HepG2 (cell line): Measurements from ENCODE around the gene FAF1. TPM values are rescaled to one million over a fixed set of nuclear protein-coding genes. Genes with fewer than 3 reads are reported as not detected.

Experiments
- ATAC-seq: fragments of 200-7000 bp; cut with Tn5 transposase; 3 replicates; pipeline ENCODE4 v1.9.1; 2020; ENCODE audit warnings: mild to moderate bottlenecking, moderate library complexity
- BruUV-seq: library from RNA; stranded (reverse); fragments of 400-500 nt; replicated peaks from 2 replicates; lab custom pipeline; 2021; lab: Mats Ljungman, UMichigan
- CTCF ChIA-PET: fragments of 300-600 bp; formaldehyde crosslinking; extraction: SDS; loops from one replicate; lab custom pipeline; 2021; ENCODE audit warnings: low total read pairs, inconsistent platforms, low intra/inter-chr PET ratio; lab: Yijun Ruan, JAX
- POLR2A ChIA-PET: fragments of 350-600 bp; sonication (Branson Sonifier 250); formaldehyde crosslinking; loops from one replicate; lab custom pipeline; 2020; ENCODE audit warnings: antibody characterized with exemption, inconsistent platforms; lab: Yijun Ruan, JAX
- DNase-seq: peaks from one replicate; pipeline ENCODE4 v3.0.0-alpha.2; 2015; ENCODE audit warnings: low spot score
- FAIRE-seq: peaks from 3 replicates; lab custom pipeline; 2011; peaks lifted over from hg19 to GRCh38; lab: Jason Lieb, UNC
- H2AFZ ChIP-seq: one replicate; pipeline ENCODE4 v1.6.1; 2011; ENCODE audit warnings: low read length, inconsistent platforms
- H3K27ac ChIP-seq: fragments of 300-600 bp; 3 replicates; pipeline ENCODE4 v1.8.0; 2011; ENCODE audit warnings: mixed run types, mild to moderate bottlenecking, mixed read lengths, low read length, inconsistent platforms; ENCODE audit not compliant: insufficient read depth; ENCODE audit errors: extremely low read length
- H3K27me3 ChIP-seq, 2 experiments: fragments of 200-600 bp in 1 of 2; 2 replicates in 1 of 2; 3 replicates in 1 of 2; pipeline versions ENCODE4 v1.6.0 to v1.8.0; 2011; ENCODE audit warnings: low read length in 2 of 2, mild to moderate bottlenecking in 2 of 2, moderate library complexity in 2 of 2, inconsistent platforms in 1 of 2; ENCODE audit not compliant: insufficient read depth in 2 of 2, control insufficient read depth in 1 of 2
- H3K36me3 ChIP-seq, 2 experiments: fragments of 200-600 bp in 1 of 2; replicated peaks in 1 of 2; 2 replicates in 1 of 2; 3 replicates in 1 of 2; pipeline versions ENCODE4 v1.5.1 to v1.8.0; 2011; ENCODE audit warnings: low read length in 2 of 2, inconsistent platforms in 1 of 2; ENCODE audit not compliant: insufficient read depth in 2 of 2, control insufficient read depth in 1 of 2
- H3K4me1 ChIP-seq: 2 replicates; pipeline ENCODE4 v1.5.1; 2012; ENCODE audit warnings: low read length, inconsistent platforms; ENCODE audit not compliant: insufficient read depth
- H3K4me2 ChIP-seq: 2 replicates; pipeline ENCODE4 v1.6.0; 2011; ENCODE audit warnings: low read depth, low read length, inconsistent platforms
- H3K4me3 ChIP-seq, 3 experiments: fragments of 200-600 bp in 1 of 3; sonication (generic), shearing (Covaris generic) in 1 of 3; replicated peaks in 1 of 3; 2 replicates each; pipeline ENCODE4 v1.5.1; 2011 to 2016; ENCODE audit warnings: low read length in 3 of 3, inconsistent platforms in 2 of 3, low read depth in 2 of 3, mild to moderate bottlenecking in 2 of 3, control low read depth in 1 of 3, mixed read lengths in 1 of 3; ENCODE audit not compliant: insufficient read depth in 1 of 3
- H3K79me2 ChIP-seq: one replicate; pipeline ENCODE4 v1.6.1; 2011; ENCODE audit warnings: low read length, inconsistent platforms; ENCODE audit not compliant: insufficient read depth
- H3K9ac ChIP-seq: 2 replicates; pipeline ENCODE4 v1.6.0; 2011; ENCODE audit warnings: mild to moderate bottlenecking, low read depth, low read length, inconsistent platforms; ENCODE audit not compliant: insufficient read depth
- H3K9me3 ChIP-seq: 2 replicates; pipeline ENCODE4 v1.5.1; 2012; ENCODE audit warnings: mild to moderate bottlenecking, low read length
- H4K20me1 ChIP-seq: 2 replicates; pipeline ENCODE4 v1.6.0; 2011; ENCODE audit warnings: inconsistent platforms, mild to moderate bottlenecking, low read length, moderate library complexity; ENCODE audit not compliant: insufficient read depth
- BCLAF1 ChIP-seq: fragments of 450-650 bp; IDR thresholded peaks from 2 replicates; pipeline ENCODE4 v1.6.1; 2017; ENCODE audit warnings: mild to moderate bottlenecking
- HIC2 ChIP-seq: sonication (generic); formaldehyde crosslinking; IDR thresholded peaks from 2 replicates; pipeline ENCODE4 v1.9.0; 2022; ENCODE audit warnings: low read depth, missing genetic modification reagents
- HIVEP1 ChIP-seq: sonication (generic); formaldehyde crosslinking; IDR thresholded peaks from 2 replicates; pipeline ENCODE4 v1.4.0; 2020; ENCODE audit warnings: mild to moderate bottlenecking, missing genetic modification reagents
- HNRNPL ChIP-seq: fragments of 200-400 bp; formaldehyde crosslinking; IDR thresholded peaks from 2 replicates; pipeline ENCODE4 v1.6.1; 2017; ENCODE audit warnings: mild to moderate bottlenecking, low read depth, low read length
- ISL2 ChIP-seq: sonication (generic); formaldehyde crosslinking; IDR thresholded peaks from 2 replicates; pipeline ENCODE4 v1.5.0; 2020; ENCODE audit warnings: missing genetic modification reagents
- KMT2B ChIP-seq: IDR thresholded peaks from 2 replicates; pipeline ENCODE4 v1.6.1; 2016; ENCODE audit warnings: missing genetic modification reagents, missing compliant biosample characterization
- MTA1 ChIP-seq: sonication (generic); formaldehyde crosslinking; IDR thresholded peaks from 2 replicates; pipeline ENCODE4 v1.4.0; 2020; ENCODE audit warnings: missing genetic modification reagents, mild to moderate bottlenecking, borderline replicate concordance
- SETDB1 ChIP-seq: sonication (generic); formaldehyde crosslinking; IDR thresholded peaks from 2 replicates; pipeline ENCODE4 v1.5.1; 2020; ENCODE audit warnings: missing genetic modification reagents, mild to moderate bottlenecking, borderline replicate concordance
- ZNF276 ChIP-seq: sonication (generic); formaldehyde crosslinking; IDR thresholded peaks from 2 replicates; pipeline ENCODE4 v1.4.0; 2020; ENCODE audit warnings: mild to moderate bottlenecking, low read depth, missing genetic modification reagents
- ZNF503 ChIP-seq: sonication (generic); formaldehyde crosslinking; IDR thresholded peaks from 2 replicates; pipeline ENCODE4 v1.4.0; 2020; ENCODE audit warnings: missing genetic modification reagents
- ZNF772 ChIP-seq: sonication (generic); formaldehyde crosslinking; IDR thresholded peaks from 2 replicates; pipeline ENCODE4 v1.5.0; 2020; ENCODE audit warnings: mild to moderate bottlenecking, missing genetic modification reagents
- ZNF788 ChIP-seq: sonication (generic); formaldehyde crosslinking; IDR thresholded peaks from 2 replicates; pipeline ENCODE4 v1.5.0; 2020; ENCODE audit warnings: mild to moderate bottlenecking, missing genetic modification reagents, borderline replicate concordance
- ZSCAN25 ChIP-seq: sonication (generic); formaldehyde crosslinking; IDR thresholded peaks from 2 replicates; pipeline ENCODE4 v1.8.0; 2022; ENCODE audit warnings: mild to moderate bottlenecking, missing genetic modification reagents
- ZSCAN31 ChIP-seq: sonication (generic); formaldehyde crosslinking; IDR thresholded peaks from 2 replicates; pipeline ENCODE4 v1.5.0; 2020; ENCODE audit warnings: low read depth, mild to moderate bottlenecking, missing genetic modification reagents
- WGBS: methylation state at CpG from one replicate; pipeline ENCODE4 v1.1.6; 2017; ENCODE audit warnings: low lambda C conversion rate; 5-methylcytosine and 5-hydroxymethylcytosine counted together
- in situ Hi-C: cut with HindIII; loops from 2 replicates; pipeline ENCODE4 v1.10.0; 2017; ENCODE audit warnings: low pct_unique_long_range_greater_than_20kb; ENCODE audit not compliant: extremely low pct_ligation_motif_present
- intact Hi-C: fragments of 100-400 bp; cut with micrococcal nuclease; formaldehyde crosslinking; loops from one replicate; pipeline ENCODE4 v1.10.0; 2022; ENCODE audit not compliant: unreplicated experiment
- polyA plus RNA-seq, 8 experiments: library from polyadenylated mRNA; depleted of rRNA in 3 of 8; stranded (reverse) in 7 of 8; unstranded in 1 of 8; fragments of >200 nt; fragmentation: Illumina TruSeq in 4 of 8; extraction: Trizol in 4 of 8; gene quantifications; 2 replicates each; pipeline versions ENCODE4 v1.2.1 to v1.2.3, GENCODE V29; 2011 to 2016; ENCODE audit warnings: low read depth in 4 of 8, missing spikeins in 1 of 8, mixed read lengths in 1 of 8; ENCODE audit not compliant: insufficient read depth in 1 of 8
- total RNA-seq, 5 experiments: library from RNA; depleted of rRNA; stranded (reverse); fragments of >200 nt; fragmentation: Illumina TruSeq; extraction: Trizol; gene quantifications; 2 replicates each; pipeline ENCODE4 v1.2.3, GENCODE V29; 2016; ENCODE audit warnings: low read depth in 1 of 5

Gene FAF1
- total and polyA plus RNA-seq, 2 of the 13 experiments (the other 11 are each of a cell fraction or from before 2014, with no cell fraction given), result 19.4 to 63.3 TPM

GRCh38 chr1:50968821-50969610, 8.9 kb upstream of the FAF1 start:
- Histone ChIP-seq H3K9ac (peak overlapping the region; percentile 93), H3K4me2 (peak overlapping the region; percentile 68), H3K9me3 (no peaks in the 10 kb centered on the region), H3K4me1 (peaks cover 17% of the 10 kb centered on the region; the same call in 1 of the 2 replicates), H3K36me3 (peaks cover 0 to 3% of the 10 kb centered on the region in 2 experiments; a peak in 2 of 5 replicates), H3K27ac (peak overlapping the region; percentile 98), H3K4me3 (peak overlapping the region; percentile 91 to 99 (median 98)), H4K20me1 (no peaks in the 10 kb centered on the region), H3K27me3 (no peaks in the 10 kb centered on the region; a peak in 1 of 5 replicates), H2AFZ (peak overlapping the region; percentile 32), H3K79me2 (peaks cover 33% of the 10 kb centered on the region)
- FAIRE-seq (no peak), ATAC-seq (peak; percentile 49), DNase-seq (no peak)
- in situ Hi-C loops, result no loop called here
- intact Hi-C loops, result loop anchor here (1.0 to 2.0 kb wide), 4 partner anchors 8 to 90 kb away; partner anchors contain the start of gene FAF1
- ChIA-PET CTCF (no interaction called here), POLR2A (interaction anchor here (1.4 to 3.5 kb wide), 3 partner anchors 8 to 10 kb away, joined by 3 to 37 read pairs (median 23); partner anchors contain the start of gene FAF1)
- TSS peak; percentile 71 for BruUV-seq
- WGBS, result 3% methylated on average over 9 of the region's 65 CpGs
- TF ChIP-seq ZSCAN31 (0 out of 2 replicates have a peak, but pooled peaks have one; percentile 14), ZNF503 (CRISPR knock-in tag) (0 out of 2 replicates have a peak, but pooled peaks have one; percentile 31), ZNF788 (CRISPR knock-in tag) (0 out of 2 replicates have a peak, but pooled peaks have one; percentile 18), ZNF276 (peak; percentile 99; the same call in 1 of the 2 replicates), ZNF772 (CRISPR knock-in tag) (no peak), HIC2 (CRISPR knock-in tag) (peak; percentile 78), ZSCAN25 (CRISPR knock-in tag) (peak; percentile 80; the same call in 1 of the 2 replicates), BCLAF1 (no peak), MTA1 (CRISPR knock-in tag) (no peak), HIVEP1 (CRISPR knock-in tag) (0 out of 2 replicates have a peak, but pooled peaks have one; percentile 8), HNRNPL (peak; percentile 96), ISL2 (CRISPR knock-in tag) (peak; percentile 18; the same call in 1 of the 2 replicates), SETDB1 (no peak), KMT2B (CRISPR knock-in tag) (no peak)
